ENCODE results near the gene TUBB4B.

Gene TUBB4B

GRCh38 chr9:137240841-137241489, at the start of gene TUBB4B:
Gene TUBB4B (plus strand): TSS chr9:137241287. CDS start chr9:137241361, 74 bp downstream.
- TF ChIP-seq CTCF (IDR thresholded peaks at IDR 0.05; ENCODE audit: low read length, missing control alignments): no peak
- peak within 1 kb of the TSS; percentile 81 for H3K4me3 ChIP-seq (replicated peaks; ENCODE audit: low read depth, low read length)

GRCh38 chr9:137191691-137192447, 49.2 kb upstream of the TUBB4B start:
- TF ChIP-seq CTCF (IDR thresholded peaks at IDR 0.05; ENCODE audit: low read length, missing control alignments): no peak
- no peak for DNase-seq (ENCODE audit: low read depth)
- H3K4me3 ChIP-seq (replicated peaks; ENCODE audit: low read depth, low read length): no peak overlapping the region

More at GRCh38 chr9:137240841-137241489, at the start of gene TUBB4B:
- peak; percentile 100 for DNase-seq (ENCODE audit: low read depth)

- H3K4me3 ChIP-seq (replicated peaks; ENCODE audit: low read depth, low read length): no peak overlapping the region
- DNase-seq (ENCODE audit: low read depth): no peak
- TF ChIP-seq CTCF (IDR thresholded peaks at IDR 0.05; ENCODE audit: low read length, missing control alignments): no peak
These were observed 48.7 kb upstream of the TUBB4B start for GRCh38 chr9:137192448-137192780.

- no peak for DNase-seq (ENCODE audit: low read depth)
- no peak for TF ChIP-seq CTCF (IDR thresholded peaks at IDR 0.05; ENCODE audit: low read length, missing control alignments)
- no peak overlapping the region for H3K4me3 ChIP-seq (replicated peaks; ENCODE audit: low read depth, low read length)
These were observed 48.2 kb upstream of the TUBB4B start for GRCh38 chr9:137192859-137193258.

- DNase-seq (ENCODE audit: low read depth): no peak
- no peak for TF ChIP-seq CTCF (IDR thresholded peaks at IDR 0.05; ENCODE audit: low read length, missing control alignments)
- no peak overlapping the region for H3K4me3 ChIP-seq (replicated peaks; ENCODE audit: low read depth, low read length)
These were observed 47.3 kb upstream of the TUBB4B start for GRCh38 chr9:137193771-137194170.

- no peak overlapping the region for H3K4me3 ChIP-seq (replicated peaks; ENCODE audit: low read depth, low read length)
- DNase-seq (ENCODE audit: low read depth): no peak
- TF ChIP-seq CTCF (IDR thresholded peaks at IDR 0.05; ENCODE audit: low read length, missing control alignments): no peak
These were observed 46.7 kb upstream of the TUBB4B start for GRCh38 chr9:137194388-137194787.

All from fibroblast of pulmonary artery (primary cell).